Prostate gland (tissue), 2 donors: Measurements from ENCODE around the gene DNM3.

Experiments
- POLR2A ChIP-seq: fragments of 450-650 bp; IDR thresholded peaks from one replicate; pipeline ENCODE4 v1.6.1; 2016; ENCODE audit warnings: antibody characterized with exemption, mild to moderate bottlenecking
- TF ChIP-seq, protein P1 (sequence below), 4 experiments: fragments of 200-600 bp in 2 of 4; fragments of 450-650 bp in 2 of 4; sonication (generic) in 2 of 4; IDR thresholded peaks; 1 replicate in 3 of 4; 2 replicates in 1 of 4; pipeline ENCODE4 v1.5.1; 2016 to 2019; ENCODE audit warnings: antibody characterized with exemption in 4 of 4, mild to moderate bottlenecking in 2 of 4, moderate library complexity in 2 of 4

DNA sequence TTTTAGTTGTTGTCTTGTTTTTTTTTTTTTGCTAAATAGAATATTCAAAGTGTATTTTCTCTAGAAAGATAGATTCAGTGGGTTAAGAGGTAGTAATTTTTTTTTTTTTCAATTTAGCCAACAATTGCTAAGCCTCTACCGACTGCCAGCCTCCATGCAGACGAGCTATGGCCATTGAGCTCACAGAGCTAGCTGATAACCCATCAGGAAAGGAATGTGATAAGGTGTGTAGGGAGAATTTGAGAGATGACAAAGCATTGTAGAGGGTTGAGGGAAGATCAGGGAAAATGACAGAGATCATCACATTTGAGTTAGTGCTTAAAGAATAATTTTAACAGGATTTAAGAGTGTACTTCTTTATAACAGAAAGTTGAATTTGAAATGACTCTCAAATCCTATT, 30.6 kb downstream of the DNM3 start:
- TF ChIP-seq, protein P1, sequence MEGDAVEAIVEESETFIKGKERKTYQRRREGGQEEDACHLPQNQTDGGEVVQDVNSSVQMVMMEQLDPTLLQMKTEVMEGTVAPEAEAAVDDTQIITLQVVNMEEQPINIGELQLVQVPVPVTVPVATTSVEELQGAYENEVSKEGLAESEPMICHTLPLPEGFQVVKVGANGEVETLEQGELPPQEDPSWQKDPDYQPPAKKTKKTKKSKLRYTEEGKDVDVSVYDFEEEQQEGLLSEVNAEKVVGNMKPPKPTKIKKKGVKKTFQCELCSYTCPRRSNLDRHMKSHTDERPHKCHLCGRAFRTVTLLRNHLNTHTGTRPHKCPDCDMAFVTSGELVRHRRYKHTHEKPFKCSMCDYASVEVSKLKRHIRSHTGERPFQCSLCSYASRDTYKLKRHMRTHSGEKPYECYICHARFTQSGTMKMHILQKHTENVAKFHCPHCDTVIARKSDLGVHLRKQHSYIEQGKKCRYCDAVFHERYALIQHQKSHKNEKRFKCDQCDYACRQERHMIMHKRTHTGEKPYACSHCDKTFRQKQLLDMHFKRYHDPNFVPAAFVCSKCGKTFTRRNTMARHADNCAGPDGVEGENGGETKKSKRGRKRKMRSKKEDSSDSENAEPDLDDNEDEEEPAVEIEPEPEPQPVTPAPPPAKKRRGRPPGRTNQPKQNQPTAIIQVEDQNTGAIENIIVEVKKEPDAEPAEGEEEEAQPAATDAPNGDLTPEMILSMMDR (IDR thresholded peaks at IDR 0.05) = no peak
- no peak for TF ChIP-seq POLR2A
